ENCODE measurements around the gene SH2D6.
"Not testable (repeated sequence)": the region's sequence is repeated elsewhere in the genome, so short reads cannot be mapped to it uniquely, and the experiment has no call there.

The SH2D6 gene

DNA sequence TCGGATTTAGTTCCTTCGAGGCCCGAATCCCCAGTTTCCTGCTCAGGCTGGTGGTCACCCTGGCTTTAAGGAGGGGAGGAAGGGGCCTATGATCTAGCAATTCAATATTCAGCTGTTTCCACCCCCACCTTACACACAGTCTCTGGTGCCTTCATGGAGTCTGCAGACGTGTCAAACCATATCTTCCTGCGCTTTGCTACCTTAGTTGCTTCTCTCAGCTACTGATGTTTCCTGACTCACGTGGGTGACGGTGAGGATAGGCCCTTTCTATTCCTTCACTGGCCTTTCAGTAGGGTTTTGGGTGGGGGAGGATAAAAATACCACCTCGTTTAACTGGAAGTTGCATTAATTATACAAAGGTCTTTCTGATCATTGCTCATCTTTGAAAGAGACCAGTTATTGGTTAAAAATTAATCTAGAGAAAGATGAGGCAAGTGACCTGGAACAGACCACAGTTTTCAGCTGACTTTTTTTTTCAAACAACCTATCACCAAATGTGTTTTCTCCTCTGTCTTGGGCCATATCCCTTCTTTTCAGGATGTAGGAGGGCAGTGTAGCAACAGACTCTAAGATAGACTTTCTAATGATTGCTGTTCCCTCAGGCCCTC is 49.7 kb downstream of the SH2D6 start:
- DNase-seq (ENCODE audit: extremely low read depth in 1 of 2, low read depth in 1 of 2), result no peak

- no peak for DNase-seq (ENCODE audit: extremely low read depth in 1 of 2, low read depth in 1 of 2)
Observed at GRCh38 chr2:85468704-85469349, 50.3 kb downstream of the SH2D6 start.

DNA sequence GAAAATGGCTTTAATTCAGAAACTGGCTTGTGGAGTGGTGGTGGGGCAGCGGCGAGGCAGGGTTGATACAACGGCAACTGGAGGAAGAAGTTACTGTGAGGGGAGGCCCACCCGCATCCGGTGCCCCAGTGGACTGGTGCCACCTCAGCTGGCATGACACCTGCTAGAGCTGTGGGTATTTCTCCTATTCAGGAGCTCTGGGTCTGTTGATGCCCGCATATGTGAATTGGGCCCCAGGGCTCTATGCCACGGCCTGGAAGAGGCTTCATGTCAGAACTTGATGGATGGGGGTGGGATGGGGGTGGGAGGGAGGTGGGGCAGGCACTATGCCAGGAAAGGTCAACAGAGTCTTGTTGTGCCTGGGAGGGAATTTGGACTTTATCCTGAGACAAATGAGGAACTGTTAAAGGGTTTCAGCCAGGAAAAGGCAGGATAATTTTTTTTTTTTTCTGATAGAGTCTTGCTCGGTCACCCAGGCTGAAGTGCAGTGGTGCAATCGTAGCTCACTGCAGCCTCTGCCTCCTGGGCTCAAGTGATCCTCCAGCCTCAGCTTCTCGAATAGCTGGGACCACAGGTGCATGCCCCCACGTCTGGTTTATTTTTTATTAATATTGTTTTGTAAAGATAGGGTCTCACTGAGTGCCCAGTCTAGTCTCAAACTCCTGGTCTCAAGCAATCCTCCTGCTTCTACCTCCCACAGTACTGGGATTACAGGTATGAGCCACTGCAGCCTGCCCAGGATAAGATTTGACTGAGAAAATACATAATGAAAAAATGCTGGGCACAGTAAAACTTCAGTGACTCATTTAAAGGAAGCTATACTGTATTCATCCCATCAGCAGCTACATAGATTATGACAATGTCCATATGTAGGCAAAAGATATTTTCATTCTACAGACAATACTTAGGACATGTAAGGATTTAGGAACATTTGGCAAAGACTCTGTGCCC is 52.6 kb downstream of the SH2D6 start:
- no peak for DNase-seq (ENCODE audit: extremely low read depth in 1 of 2, low read depth in 1 of 2)

DNA sequence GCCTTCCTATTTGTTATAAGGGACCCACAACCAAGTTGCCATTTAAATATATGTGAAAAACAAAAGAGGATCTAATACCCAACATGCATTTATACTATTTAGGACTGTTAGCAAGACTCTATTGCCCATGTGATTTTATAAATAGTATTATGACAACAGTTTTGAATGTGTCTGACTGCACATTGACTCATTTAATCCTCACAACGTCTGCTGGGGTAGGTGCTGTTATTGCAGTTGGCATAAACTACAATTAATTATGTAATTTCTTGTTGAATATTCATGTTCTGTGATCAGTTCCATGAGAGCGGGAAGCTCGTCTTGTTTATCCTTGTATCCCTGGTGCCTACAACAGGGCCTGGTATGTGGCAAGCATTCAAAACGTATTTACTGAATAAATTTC is 53.7 kb downstream of the SH2D6 start:
- DNase-seq (ENCODE audit: extremely low read depth in 1 of 2, low read depth in 1 of 2), result no peak

- no peak for DNase-seq (ENCODE audit: extremely low read depth in 1 of 2, low read depth in 1 of 2)
Observed at GRCh38 chr2:85475799-85476490, 57.4 kb downstream of the SH2D6 start.

DNA sequence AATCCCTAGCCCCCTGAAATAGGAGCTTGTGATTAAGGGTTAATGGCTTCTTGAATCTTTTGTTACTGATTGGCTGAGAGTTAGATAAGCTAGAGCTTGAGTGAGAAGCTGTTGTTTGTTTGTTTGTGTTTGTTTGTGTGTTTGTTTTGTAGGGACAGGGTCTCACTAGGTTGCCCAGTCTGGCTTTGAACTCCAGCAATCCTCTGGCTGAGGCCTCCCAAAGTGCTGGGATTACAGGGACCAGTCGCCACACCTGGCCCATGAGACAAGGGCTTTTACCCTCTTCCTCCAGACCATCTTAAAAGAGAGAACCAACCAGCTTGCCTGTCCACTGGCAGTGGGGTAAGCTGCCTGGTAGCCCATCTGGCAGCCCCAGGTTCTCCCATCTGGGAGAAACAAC is 58.1 kb downstream of the SH2D6 start:
- no peak for DNase-seq (ENCODE audit: extremely low read depth in 1 of 2, low read depth in 1 of 2)

- no peak for DNase-seq (ENCODE audit: extremely low read depth in 1 of 2, low read depth in 1 of 2)
Observed at GRCh38 chr2:85477884-85478283, 59.4 kb downstream of the SH2D6 start.

DNA sequence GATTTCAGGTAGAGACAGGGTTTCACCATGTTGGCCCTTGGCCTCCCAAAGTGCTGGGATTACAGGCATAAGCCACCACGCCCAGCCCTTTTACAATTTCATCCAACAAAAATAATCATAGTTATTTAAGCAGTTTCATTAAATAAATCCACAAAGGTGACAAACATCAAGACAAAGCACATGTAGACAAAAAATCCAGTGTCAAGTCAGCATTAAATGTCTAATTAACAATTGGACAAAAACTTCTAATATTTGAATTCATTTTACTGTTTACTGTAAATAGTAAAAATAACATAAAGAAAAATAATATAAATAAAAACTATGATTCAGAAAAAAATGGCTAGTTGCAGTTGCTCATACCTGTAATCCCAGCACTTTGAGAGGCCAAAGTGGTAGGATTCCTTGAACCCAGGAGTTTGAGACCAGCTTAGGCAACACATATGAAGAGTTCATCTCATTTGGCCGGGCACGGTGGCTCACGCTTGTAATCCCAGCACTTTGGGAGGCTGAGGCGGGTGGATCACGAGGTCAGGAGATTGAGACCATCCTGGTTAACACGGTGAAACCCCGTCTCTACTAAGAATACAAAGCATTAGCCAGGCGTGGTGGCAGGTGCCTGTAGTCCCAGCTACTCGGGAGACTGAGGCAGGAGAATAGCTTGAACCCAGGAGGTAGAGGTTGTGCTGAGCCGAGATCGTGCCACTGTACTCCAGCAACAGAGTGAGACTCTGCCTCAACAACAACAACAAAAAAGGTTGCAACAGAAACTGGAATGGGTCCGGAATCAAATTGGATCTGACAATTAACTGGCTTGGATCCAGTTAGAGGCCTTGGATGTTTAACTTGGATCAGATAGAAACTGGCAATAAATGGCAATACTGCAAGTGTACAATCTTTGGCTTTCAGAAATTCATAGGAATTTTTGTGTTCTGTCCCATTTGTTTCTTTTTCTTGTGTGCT is 63.6 kb downstream of the SH2D6 start:
- DNase-seq (ENCODE audit: extremely low read depth in 1 of 2, low read depth in 1 of 2), result no peak

- not testable (repeated sequence) for DNase-seq (ENCODE audit: extremely low read depth in 1 of 2, low read depth in 1 of 2)
Observed at GRCh38 chr2:85484615-85485014, 66.1 kb downstream of the SH2D6 start.

DNA sequence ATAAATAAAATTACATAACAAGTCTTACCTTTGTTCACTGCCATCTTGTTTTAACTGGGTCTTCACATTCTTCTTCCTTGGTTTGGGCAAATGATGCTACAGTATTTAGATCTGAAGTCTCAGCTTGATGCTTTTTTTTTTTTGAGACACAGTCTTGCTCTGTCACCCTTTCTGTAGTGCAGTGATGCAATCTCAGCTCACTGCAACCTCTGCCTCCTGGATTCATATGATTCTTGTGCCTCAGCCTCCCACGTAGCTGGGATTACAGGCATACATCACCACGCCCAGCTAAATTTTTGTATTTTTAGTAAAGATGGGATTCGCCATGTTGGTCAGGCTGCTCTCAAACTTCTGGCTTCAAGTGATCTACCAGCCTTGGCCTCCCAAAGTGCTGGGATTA is 67.3 kb downstream of the SH2D6 start:
- DNase-seq (ENCODE audit: extremely low read depth in 1 of 2, low read depth in 1 of 2), result no peak

All from stimulated activated CD8-positive, alpha-beta memory T cell treated with anti-CD3 and anti-CD28 coated beads, Interleukin-7, amount 100 ng/mL, for 48 hours (primary cell).